ENCODE data around the gene ELOA.

GRCh38 chr1:23784846-23785245, 41.6 kb downstream of the ELOA start:
- TF ChIP-seq CTCF (tag by site-specific recombination; IDR thresholded peaks at IDR 0.05) (no peak), ZSCAN18 (tag by site-specific recombination; IDR thresholded peaks at IDR 0.05) (no peak), ZNF398 (tag by site-specific recombination; IDR thresholded peaks at IDR 0.05) (no peak), ZNF555 (tag by site-specific recombination; conservative IDR thresholded peaks at IDR 0.05) (no peak), ZNF169 (tag by site-specific recombination; IDR thresholded peaks at IDR 0.05) (no peak), ZNF184 (tag by site-specific recombination; IDR thresholded peaks at IDR 0.05) (no peak), ZNF837 (tag by site-specific recombination; IDR thresholded peaks at IDR 0.05) (no peak), TCF7L2 (IDR thresholded peaks at IDR 0.05; ENCODE audit: borderline replicate concordance, low read depth, low read length) (no peak)
